Endothelial cell of umbilical vein (primary cell): ENCODE measurements around the gene SH3D19. TPM values are rescaled to one million over a fixed set of nuclear protein-coding genes. Genes with fewer than 3 reads are reported as not detected.

Source experiments
- BruUV-seq: library from RNA; stranded (reverse); fragments of 400-500 nt; replicated peaks from 2 replicates; lab custom pipeline; 2021; lab: Mats Ljungman, UMichigan
- CTCF ChIA-PET: fragments of 300-600, 350-600 bp; sonication (Branson Sonifier 250); formaldehyde crosslinking; loops from one replicate; lab custom pipeline; 2021; ENCODE audit warnings: antibody characterized with exemption, inconsistent platforms; lab: Charles Lee
- POLR2A ChIA-PET: fragments of 300-600, 350-600 bp; sonication (Branson Sonifier 250); formaldehyde crosslinking; loops from one replicate; lab custom pipeline; 2021; ENCODE audit warnings: antibody characterized with exemption, inconsistent platforms; lab: Charles Lee
- DNase-seq: peaks from one replicate; pipeline ENCODE4 v3.0.0-alpha.2; 2011; ENCODE audit warnings: low read depth, low spot score
- FAIRE-seq: peaks from 2 replicates; lab custom pipeline; 2011; peaks lifted over from hg19 to GRCh38; lab: Jason Lieb, UNC
- H2AFZ ChIP-seq: 2 replicates; pipeline ENCODE4 v1.6.0; 2012; ENCODE audit warnings: low read depth, low read length, control low read depth, inconsistent platforms
- H3K27ac ChIP-seq: 2 replicates; pipeline ENCODE4 v1.5.1; 2011; ENCODE audit warnings: low read depth, mild to moderate bottlenecking, control low read depth, low read length, moderate library complexity; ENCODE audit not compliant: insufficient read depth
- H3K27me3 ChIP-seq, 2 experiments: 2 replicates each; pipeline versions ENCODE4 v1.6.0 to v1.6.1; 2011; ENCODE audit warnings: low read length in 2 of 2, mixed read lengths in 1 of 2; ENCODE audit not compliant: control insufficient read depth in 2 of 2, insufficient read depth in 2 of 2
- H3K36me3 ChIP-seq, 2 experiments: 2 replicates in 1 of 2; 3 replicates in 1 of 2; pipeline ENCODE4 v1.5.1; 2011; ENCODE audit warnings: low read length in 2 of 2, mild to moderate bottlenecking in 1 of 2, moderate library complexity in 1 of 2; ENCODE audit not compliant: control insufficient read depth in 2 of 2, insufficient read depth in 2 of 2; ENCODE audit errors: extremely low read depth in 1 of 2
- H3K4me1 ChIP-seq: 3 replicates; pipeline ENCODE4 v1.5.1; 2011; ENCODE audit warnings: mild to moderate bottlenecking, low read length; ENCODE audit not compliant: control insufficient read depth, insufficient read depth; ENCODE audit errors: extremely low read depth
- H3K4me2 ChIP-seq: 2 replicates; pipeline ENCODE4 v1.6.1; 2011; ENCODE audit warnings: low read length, control low read depth, mixed read lengths; ENCODE audit not compliant: insufficient read depth
- H3K4me3 ChIP-seq, 3 experiments: fragments of 200-600 bp in 1 of 3; sonication (generic), shearing (Covaris generic) in 1 of 3; replicated peaks in 1 of 3; 2 replicates each; pipeline ENCODE4 v1.5.1; 2011 to 2016; ENCODE audit warnings: control low read depth in 3 of 3, low read length in 3 of 3, mild to moderate bottlenecking in 2 of 3, inconsistent platforms in 1 of 3, low read depth in 1 of 3, moderate library complexity in 1 of 3; ENCODE audit not compliant: insufficient read depth in 1 of 3
- H3K79me2 ChIP-seq: 2 replicates; pipeline ENCODE4 v1.6.0; 2012; ENCODE audit warnings: low read length, inconsistent platforms; ENCODE audit not compliant: control insufficient read depth, insufficient read depth
- H3K9ac ChIP-seq: replicated peaks from 2 replicates; pipeline ENCODE3; 2011; ENCODE audit warnings: low read length, control low read depth; ENCODE audit not compliant: insufficient read depth; ENCODE audit errors: extremely low read depth
- H3K9me1 ChIP-seq: replicated peaks from 3 replicates; pipeline ENCODE4 v1.6.0; 2011; ENCODE audit warnings: mild to moderate bottlenecking, low read length; ENCODE audit not compliant: control insufficient read depth, insufficient read depth; ENCODE audit errors: extremely low read depth
- H3K9me3 ChIP-seq: replicated peaks from 2 replicates; pipeline ENCODE4 v1.5.1; 2012; ENCODE audit warnings: low read length, inconsistent platforms; ENCODE audit not compliant: control insufficient read depth, insufficient read depth
- H4K20me1 ChIP-seq: replicated peaks from 2 replicates; pipeline ENCODE3; 2011; ENCODE audit warnings: mild to moderate bottlenecking, low read length; ENCODE audit not compliant: control insufficient read depth, insufficient read depth; ENCODE audit errors: extremely low read depth
- CTCF ChIP-seq, 2 donors: IDR thresholded peaks; 1 replicate in 1 of 2; 2 replicates in 1 of 2; pipeline ENCODE4 v1.5.1; 2011; ENCODE audit warnings: low read length in 2 of 2, mild to moderate bottlenecking in 2 of 2, moderate library complexity in 2 of 2, control low read depth in 1 of 2, inconsistent platforms in 1 of 2, low read depth in 1 of 2; ENCODE audit not compliant: insufficient read depth in 1 of 2; ENCODE audit errors: extremely low read depth in 1 of 2
- EZH2 ChIP-seq: IDR thresholded peaks from 2 replicates; pipeline ENCODE4 v1.6.1; 2012; ENCODE audit warnings: borderline replicate concordance, low read depth, mild to moderate bottlenecking, moderate library complexity, low read length, inconsistent platforms; ENCODE audit not compliant: severe bottlenecking
- FOS ChIP-seq: IDR thresholded peaks from 2 replicates; pipeline ENCODE4 v1.6.1; 2011; ENCODE audit warnings: mild to moderate bottlenecking, low read length, moderate library complexity, borderline replicate concordance; ENCODE audit not compliant: insufficient read depth
- GATA2 ChIP-seq: IDR thresholded peaks from 2 replicates; pipeline ENCODE4 v1.7.0; 2011; ENCODE audit warnings: low read depth, mild to moderate bottlenecking, moderate library complexity, mixed read lengths, low read length; ENCODE audit not compliant: insufficient read length, insufficient read depth
- JUN ChIP-seq: IDR thresholded peaks from 2 replicates; pipeline ENCODE4 v1.6.1; 2011; ENCODE audit warnings: borderline replicate concordance, low read depth; ENCODE audit not compliant: insufficient read length, insufficient read depth
- POLR2A ChIP-seq: IDR thresholded peaks from 2 replicates; pipeline ENCODE4 v1.6.1; 2012; ENCODE audit warnings: low read depth, mild to moderate bottlenecking, control low read depth, low read length
- POLR2AphosphoS5 ChIP-seq: IDR thresholded peaks from 2 replicates; pipeline ENCODE4 v1.6.1; 2012; ENCODE audit warnings: low read depth, mild to moderate bottlenecking, control low read depth, low read length, moderate library complexity; ENCODE audit not compliant: insufficient read depth
- dilution Hi-C: fragments of 300-500 bp; cut with MboI; formaldehyde crosslinking; loops from one replicate; pipeline ENCODE4 v1.15.0; 2019; ENCODE audit warnings: low sequenced_read_pairs; ENCODE audit not compliant: extremely low pct_ligation_motif_present
- intact Hi-C: fragments of 100-400 bp; cut with micrococcal nuclease; formaldehyde crosslinking; loops from one replicate; pipeline ENCODE4 v1.10.0; 2022
- polyA plus RNA-seq, 4 experiments: library from polyadenylated mRNA; depleted of rRNA in 3 of 4; stranded (reverse) in 3 of 4; unstranded in 1 of 4; fragments of >200 nt; gene quantifications; 2 replicates each; pipeline versions ENCODE4 v1.2.1 to v1.2.3, GENCODE V29; 2011 to 2012; ENCODE audit warnings: missing spikeins in 1 of 4
- total RNA-seq: library from RNA; stranded (reverse); gene quantifications from 2 replicates; pipeline ENCODE4 v1.2.3, GENCODE V29; 2021
- TF ChIP-seq, protein P1 (sequence below): IDR thresholded peaks from 2 replicates; pipeline ENCODE4 v1.6.1; 2011; ENCODE audit not compliant: insufficient read depth, insufficient read length

Gene SH3D19
- total and polyA plus RNA-seq, 2 donors (not counting 3 experiments of a cell fraction or from before 2014, with no cell fraction given), result 37.5 to 92.8 TPM

DNA sequence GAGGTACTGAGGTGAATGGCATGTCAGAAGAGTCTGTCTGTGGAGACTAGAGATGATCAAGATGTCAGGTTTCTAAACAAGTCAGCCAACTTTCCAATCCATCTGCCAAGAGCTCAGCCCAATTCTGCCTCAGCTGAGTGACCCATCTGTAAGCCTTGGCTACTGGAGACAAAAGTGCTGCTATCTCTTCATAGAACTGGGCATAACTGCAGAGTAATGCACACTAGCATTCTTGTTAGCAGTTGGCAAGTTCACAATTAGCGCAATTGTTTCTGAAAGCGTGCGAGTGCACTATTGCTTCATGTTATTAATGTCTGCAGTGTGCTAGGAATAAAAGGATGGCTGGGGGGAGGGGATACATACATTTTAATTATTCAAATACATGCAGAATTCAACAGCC is 32.9 kb upstream of the SH3D19 start:
- no peak for FAIRE-seq
- Histone ChIP-seq H3K79me2 (no peaks in the 10 kb centered on the region), H3K9ac (no peak overlapping the region), H3K27ac (no peak overlapping the region), H3K36me3 (no peaks in the 10 kb centered on the region), H3K4me2 (no peak overlapping the region), H2AFZ (no peak overlapping the region), H3K4me3 (no peak overlapping the region), H3K9me1 (no peaks in the 10 kb centered on the region), H3K9me3 (no peaks in the 10 kb centered on the region), H3K27me3 (no peaks in the 10 kb centered on the region), H3K4me1 (no peaks in the 10 kb centered on the region), H4K20me1 (no peaks in the 10 kb centered on the region)
- intact Hi-C loops, result no loop called here
- dilution Hi-C loops, result no loop called here
- POLR2A ChIA-PET, result no interaction called here
- DNase-seq, result no peak
- TF ChIP-seq, protein P1, sequence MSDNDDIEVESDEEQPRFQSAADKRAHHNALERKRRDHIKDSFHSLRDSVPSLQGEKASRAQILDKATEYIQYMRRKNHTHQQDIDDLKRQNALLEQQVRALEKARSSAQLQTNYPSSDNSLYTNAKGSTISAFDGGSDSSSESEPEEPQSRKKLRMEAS, result no peak
- TF ChIP-seq EZH2 (no peak), JUN (no peak), CTCF (IDR thresholded peaks at IDR 0.05; ENCODE audit: extremely low read depth in 1 of 2, insufficient read depth in 1 of 2, low read depth in 1 of 2, low read length in 2 of 2) (no peak), GATA2 (no peak), POLR2AphosphoS5 (no peak), FOS (no peak), POLR2A (no peak)
- CTCF ChIA-PET, result interaction anchor here (3.2 kb wide), 1 partner anchor 241 kb away, joined by 17 read pairs; no protein-coding TSS in a partner anchor
- no TSS peak for BruUV-seq
